Left cardiac atrium (tissue), 4 donors: ENCODE data around the gene OR9I1. TPM values are rescaled to one million over a fixed set of nuclear protein-coding genes. Genes with fewer than 3 reads are reported as not detected.

Source experiments
- ATAC-seq, 2 donors: fragments of 200-7000 bp; cut with Tn5 transposase; one replicate each; pipeline ENCODE4 v1.9.1; 2020; ENCODE audit warnings: mild to moderate bottlenecking in 2 of 2, moderate library complexity in 2 of 2
- DNase-seq: peaks from one replicate; pipeline ENCODE4 v3.0.0-alpha.2; 2020
- intact Hi-C, 2 donors: fragments of 100-400 bp; cut with DNase I; formaldehyde crosslinking; loops; one replicate each; pipeline versions ENCODE4 v1.14.1 to v1.15.1; 2022 to 2023
- long read RNA-seq: library from polyadenylated mRNA; unstranded; transcript quantifications from one replicate; pipeline ENCODE4 v2.0.0, GENCODE V29; 2021
- total RNA-seq, 2 donors: library from RNA; stranded (reverse); fragmentation: NEBNext Ultra II Directional; extraction: Animal tissue kit (Norgen Biotek cat#: 25700); gene quantifications; one replicate each; pipeline ENCODE4 v1.2.1, GENCODE V29; 2021
- donor health status: DM: no; HTN: yes; CAD: no.
- donor health status: DM: no; HTN: yes; CAD: no; lungs with severe emphysema.
- donor health status: DM: yes; HTN: yes; CAD: no.
- donor health status: Dilated cardiomyopathy.

The OR9I1 gene, protein sequence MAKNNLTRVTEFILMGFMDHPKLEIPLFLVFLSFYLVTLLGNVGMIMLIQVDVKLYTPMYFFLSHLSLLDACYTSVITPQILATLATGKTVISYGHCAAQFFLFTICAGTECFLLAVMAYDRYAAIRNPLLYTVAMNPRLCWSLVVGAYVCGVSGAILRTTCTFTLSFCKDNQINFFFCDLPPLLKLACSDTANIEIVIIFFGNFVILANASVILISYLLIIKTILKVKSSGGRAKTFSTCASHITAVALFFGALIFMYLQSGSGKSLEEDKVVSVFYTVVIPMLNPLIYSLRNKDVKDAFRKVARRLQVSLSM
- total RNA-seq = not detected
- long read RNA-seq = 0 reads

DNA sequence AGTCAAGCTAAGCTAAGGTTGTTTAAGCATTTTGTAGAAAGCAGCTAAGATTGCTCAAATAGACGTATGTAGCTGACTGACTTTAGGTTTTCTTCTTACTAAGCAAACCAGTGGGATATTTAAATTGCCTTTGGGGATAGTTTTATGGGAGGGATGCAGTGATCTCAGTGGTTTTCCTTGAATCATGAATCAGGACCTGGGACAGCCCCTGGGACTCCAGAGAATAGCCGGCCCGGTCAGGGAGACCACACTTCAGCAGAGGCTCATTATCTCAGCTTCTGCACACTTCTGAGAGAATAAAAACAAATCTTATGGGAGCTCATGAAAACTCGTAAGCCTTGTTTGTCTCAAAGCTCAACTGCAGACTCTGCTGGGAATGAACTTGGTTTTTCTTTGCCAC lies at the start of gene OR9I1:
Gene OR9I1 (minus strand): TSS at position 62 of the 400 bp plus-strand sequence. CDS start 6,086 bp downstream, outside the sequence.
- intact Hi-C loops = no loop called here
- ATAC-seq = no peak
- no peak for DNase-seq

DNA sequence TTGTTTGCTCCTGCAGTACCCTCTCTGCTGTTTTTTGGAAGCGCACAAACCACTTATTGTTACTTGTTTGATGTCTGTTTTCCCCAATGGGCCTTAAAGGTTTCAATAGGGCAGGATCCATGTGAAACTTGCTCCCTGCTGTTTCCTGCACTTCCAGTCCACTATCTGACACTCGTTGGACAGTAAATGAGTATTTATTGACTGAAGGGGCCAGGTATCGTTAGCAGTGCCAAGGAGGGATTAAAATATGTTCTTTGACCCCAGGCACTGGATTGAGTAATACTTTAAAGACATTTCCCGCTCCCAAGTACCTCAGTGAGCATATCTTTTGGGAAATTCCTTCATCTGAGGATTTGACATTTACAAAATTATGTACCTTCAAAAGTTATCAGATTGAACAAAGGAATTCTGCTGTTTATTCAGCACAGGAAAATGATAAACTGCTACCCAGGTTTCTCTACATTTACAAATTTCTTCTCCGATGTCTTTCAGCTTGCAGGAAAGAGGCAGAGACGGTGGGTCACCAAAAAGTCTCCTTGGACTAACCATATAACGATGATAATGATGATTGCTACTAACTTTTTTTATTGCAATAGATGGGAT lies 40.3 kb upstream of the OR9I1 start:
- intact Hi-C loops = no loop called here
- DNase-seq (no peak), ATAC-seq (no peak)

DNA sequence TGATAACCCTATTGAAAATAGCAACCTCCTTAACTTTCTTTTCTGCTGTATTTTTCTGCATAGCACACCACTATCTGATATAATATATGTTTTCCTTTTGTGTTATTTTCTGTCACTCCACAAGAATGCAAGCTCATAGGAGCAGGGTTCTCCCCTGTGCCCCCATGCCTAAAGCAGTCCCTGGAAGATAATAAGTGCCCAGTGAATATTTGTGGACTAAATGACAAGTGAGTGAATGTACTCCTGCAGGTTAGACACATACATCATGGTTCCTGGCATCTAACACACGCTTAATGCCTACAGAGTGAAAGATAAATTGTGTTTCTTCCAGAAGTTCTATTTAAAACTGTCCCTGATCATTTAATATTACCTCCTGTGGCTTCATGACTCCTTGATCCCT lies 39.7 kb upstream of the OR9I1 start:
- ATAC-seq (no peak), DNase-seq (no peak)
- intact Hi-C loops = no loop called here

DNA sequence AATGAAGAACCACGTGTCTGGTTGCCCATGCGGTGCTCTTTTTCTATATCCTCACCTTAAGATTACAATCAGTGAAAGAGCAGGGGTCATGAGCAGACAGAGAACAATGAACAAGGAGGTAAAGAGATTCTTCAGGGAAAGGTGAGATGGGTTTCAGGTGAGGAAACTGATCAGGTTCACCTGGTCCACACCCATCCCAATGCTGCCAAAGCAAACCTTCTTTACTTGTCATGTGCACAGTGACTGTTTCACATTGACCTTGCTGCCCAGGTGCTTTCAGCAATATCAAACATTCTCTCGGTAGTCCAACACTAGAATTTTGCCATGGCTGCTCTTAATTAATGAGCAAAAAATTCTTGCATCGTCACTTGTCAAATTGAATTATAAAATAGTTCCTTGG lies 39.1 kb upstream of the OR9I1 start:
- no peak for DNase-seq
- intact Hi-C loops = no loop called here
- no peak for ATAC-seq

DNA sequence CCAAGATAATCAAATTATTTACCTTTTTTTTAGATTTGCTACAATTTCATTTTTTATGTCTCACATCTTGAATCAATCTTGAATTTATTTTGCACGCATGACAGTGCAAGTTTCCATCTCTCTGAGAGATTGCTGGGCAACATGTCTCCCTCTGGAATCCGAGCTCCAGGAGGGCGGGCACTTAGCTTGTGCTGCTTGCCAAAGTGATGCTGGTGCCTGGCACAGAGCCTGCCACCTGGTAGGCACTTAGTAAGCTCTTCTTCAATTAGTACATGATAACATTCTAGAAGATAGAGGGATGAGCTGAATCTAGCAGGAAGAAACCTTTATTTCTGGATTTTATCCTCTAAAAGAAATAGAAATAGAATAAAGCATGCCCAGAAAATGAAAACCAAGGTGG lies 27.5 kb upstream of the OR9I1 start:
- ATAC-seq (no peak), DNase-seq (no peak)
- intact Hi-C loops = no loop called here

DNA sequence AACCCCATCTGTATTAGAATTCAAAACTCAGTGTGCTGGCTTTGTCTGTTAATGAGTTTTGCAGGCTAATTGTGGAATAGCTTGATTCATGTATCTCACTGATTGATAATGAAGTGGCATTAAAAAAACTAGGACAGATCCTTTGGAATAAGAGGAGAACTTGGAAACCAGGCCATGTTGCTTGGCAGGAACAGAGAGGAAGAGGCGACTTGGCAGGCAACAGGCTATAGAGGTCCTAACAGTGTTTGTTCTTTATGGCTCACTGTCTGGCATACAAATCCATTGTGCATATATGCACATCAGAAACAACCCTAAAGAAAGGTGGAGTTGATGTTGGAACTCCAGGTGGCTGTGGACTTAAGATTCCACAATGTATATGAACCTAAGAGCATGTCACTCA lies 17.4 kb upstream of the OR9I1 start:
- no peak for DNase-seq
- no peak for ATAC-seq
- intact Hi-C loops = no loop called here

DNA sequence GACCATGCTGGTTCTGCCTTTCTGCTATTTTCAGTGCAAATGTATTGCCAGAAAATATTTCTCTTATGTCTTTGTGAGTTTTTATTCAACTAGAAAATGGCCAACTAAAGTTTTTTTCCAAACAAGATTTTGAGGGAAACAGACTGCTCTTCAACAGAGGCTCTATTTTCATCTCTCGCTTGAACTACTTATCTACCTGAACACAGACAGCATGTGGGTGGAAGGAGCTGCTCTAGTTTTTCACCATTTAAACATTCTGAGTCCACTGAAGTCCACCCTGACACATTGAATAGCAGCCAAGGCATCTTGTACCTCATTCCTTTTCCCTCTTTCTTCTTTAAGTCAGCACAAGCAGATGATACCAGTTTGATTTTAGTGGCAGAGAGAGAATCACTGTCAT lies 9.8 kb upstream of the OR9I1 start:
- no peak for ATAC-seq
- DNase-seq = no peak
- intact Hi-C loops = no loop called here

DNA sequence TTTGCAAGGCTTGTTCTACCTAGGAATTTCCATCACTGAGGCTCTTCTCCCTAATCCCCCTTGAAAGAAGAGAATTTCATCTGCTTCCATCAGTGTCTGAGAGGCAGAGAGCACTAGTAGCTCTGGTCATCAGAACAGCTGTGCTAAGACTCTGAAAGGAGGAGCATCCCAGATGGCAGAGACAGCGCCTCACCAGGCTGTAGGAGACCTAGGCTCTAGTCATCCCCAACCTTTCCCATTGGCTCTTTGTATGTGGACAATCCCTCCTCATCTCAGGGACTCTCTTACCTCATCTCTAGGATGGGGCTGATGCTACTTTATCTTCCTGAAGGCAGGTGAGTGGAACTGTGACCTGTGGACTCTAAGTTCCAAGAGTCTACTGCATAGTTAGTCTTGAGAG lies 8.8 kb upstream of the OR9I1 start:
- intact Hi-C loops = no loop called here
- ATAC-seq (no peak), DNase-seq (no peak)

DNA sequence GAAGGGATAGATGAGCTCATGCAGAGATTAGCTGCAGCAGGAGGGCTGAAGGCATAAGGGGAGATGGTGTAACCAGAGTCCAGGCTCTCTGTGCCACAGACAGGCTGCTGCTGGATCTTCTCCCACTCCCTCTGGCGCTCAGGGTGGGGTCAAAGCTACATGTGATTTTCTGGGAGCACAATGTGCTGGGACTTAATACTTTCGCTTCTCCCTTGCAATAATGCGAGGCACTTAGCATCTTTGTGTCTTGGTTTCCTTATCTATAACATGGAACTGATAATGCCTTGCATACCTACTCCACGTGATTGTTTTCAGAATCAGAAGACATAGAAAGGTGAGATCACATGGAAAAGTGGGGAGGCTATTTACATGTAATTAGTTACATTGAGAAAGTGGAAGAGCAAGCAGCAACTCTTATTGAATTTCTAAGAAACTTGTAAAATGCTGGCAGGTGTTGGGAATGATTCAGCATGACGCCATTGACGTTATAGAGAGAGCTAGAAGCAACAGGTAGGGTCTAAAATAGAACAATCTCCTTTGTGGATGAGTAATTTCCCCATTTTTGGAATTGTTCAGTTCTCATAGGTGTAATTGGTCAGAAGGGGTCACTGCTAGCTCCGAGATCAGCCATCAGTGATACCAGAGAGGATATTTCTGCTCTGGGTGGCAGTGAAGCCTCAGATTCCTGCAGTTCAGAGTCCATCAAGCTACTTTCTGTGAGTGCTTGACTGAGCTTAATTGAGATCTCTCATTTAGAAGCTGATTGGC lies 8.2 kb upstream of the OR9I1 start:
- ATAC-seq (no peak), DNase-seq (no peak)
- intact Hi-C loops = no loop called here

DNA sequence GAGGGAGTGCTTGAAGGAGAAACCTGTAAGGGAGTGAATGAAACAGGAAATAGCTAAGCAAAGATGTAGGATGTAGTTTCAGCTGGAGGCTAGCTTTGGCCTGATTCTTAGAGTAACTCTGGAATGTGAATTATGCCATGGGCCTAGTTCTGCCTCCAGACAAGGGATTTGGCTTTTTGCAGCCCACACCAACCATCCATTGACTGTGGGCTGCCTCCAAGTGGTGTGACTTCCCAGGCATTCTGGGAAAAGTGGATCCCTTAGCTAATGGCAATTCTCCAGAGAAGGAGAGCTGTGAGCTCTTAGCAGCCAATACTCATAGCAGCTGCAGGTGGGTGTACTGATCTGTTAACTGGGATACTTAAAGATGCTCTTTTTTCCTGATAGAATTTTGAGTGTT lies 2.0 kb upstream of the OR9I1 start:
- ATAC-seq (no peak), DNase-seq (no peak)
- intact Hi-C loops = no loop called here

DNA sequence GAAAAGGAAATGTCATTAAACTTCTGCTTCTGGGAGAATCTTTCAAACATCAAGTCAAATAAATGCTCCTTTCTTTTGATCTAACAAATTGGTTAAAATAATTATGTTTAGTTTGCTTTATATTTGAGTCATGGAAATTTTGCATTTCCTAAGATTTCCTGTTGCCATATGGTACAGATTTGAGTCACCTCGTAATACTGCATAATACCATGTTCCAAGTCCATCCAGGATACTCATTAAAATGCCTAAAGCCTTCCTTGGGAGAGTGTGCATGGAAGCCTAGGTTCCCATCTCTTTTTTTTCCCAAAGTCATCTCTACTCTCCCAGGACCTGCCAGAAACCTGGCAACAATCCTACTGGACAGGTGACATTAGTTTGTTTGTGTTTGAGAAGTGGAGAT lies 4.2 kb downstream of the OR9I1 start:
- intact Hi-C loops = no loop called here
- ATAC-seq = no peak

DNA sequence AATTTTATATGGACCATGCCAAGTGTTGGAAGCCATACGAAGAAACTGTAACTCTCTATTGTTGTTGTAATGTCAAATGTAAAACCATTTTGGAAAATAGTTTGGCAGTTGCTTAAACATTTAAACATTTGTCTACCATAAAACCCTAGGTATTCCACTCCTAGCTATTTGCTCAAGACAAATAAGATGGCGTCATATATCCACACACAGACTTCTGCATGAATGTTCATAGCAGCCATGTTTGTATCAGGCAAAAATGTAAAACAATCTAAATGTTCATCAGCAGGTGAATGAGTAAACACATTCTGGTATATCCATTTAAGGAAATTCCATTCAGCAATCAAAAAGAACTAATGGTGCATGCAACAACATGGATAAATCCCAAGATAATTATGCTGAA lies 27.9 kb downstream of the OR9I1 start:
- intact Hi-C loops = no loop called here
- ATAC-seq = no peak

More for the DNA sequence above, 4.2 kb downstream of the OR9I1 start:
- no peak for DNase-seq

DNA sequence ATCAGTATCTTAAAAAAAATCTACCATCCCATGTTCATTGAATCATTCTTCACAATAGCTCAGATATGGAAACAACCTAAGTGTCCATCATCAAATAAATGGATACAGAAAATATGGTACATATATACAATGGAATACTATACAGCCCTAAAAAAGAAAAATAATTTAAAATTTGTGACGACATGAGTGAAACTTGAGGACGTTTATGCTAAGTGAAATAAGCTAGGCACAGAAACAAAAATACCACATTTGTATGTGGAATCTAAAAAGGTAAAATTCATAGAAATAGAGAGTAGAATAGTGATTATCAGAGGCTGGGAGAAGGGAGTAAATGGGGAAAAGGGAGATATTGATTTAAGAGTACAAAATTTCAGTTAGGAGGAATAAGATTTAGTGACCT lies 38.8 kb downstream of the OR9I1 start:
- DNase-seq (no peak), ATAC-seq (no peak)
- intact Hi-C loops = no loop called here

More for the DNA sequence above, 27.9 kb downstream of the OR9I1 start:
- DNase-seq = no peak

DNA sequence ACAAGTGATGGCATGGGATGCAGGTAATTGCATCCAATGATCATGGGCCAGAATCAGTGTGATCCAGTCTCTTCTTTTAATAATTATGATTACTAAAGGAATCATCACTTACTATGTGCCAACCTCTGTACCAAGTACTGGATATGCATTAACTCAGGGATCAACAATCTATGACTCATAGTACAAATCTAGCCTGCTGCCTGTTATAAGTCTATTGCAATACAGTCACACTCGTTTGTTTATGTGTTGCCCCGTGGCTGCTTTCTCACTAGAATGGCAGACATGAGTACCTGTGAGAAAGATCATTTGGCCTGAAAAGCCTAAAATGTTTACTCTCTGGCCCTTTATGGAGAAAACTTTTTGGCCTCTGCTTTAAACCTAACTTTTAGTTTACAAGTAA lies 49.5 kb downstream of the OR9I1 start:
- DNase-seq (no peak), ATAC-seq (peak in 1 of 2 donors; percentile 58)

DNA sequence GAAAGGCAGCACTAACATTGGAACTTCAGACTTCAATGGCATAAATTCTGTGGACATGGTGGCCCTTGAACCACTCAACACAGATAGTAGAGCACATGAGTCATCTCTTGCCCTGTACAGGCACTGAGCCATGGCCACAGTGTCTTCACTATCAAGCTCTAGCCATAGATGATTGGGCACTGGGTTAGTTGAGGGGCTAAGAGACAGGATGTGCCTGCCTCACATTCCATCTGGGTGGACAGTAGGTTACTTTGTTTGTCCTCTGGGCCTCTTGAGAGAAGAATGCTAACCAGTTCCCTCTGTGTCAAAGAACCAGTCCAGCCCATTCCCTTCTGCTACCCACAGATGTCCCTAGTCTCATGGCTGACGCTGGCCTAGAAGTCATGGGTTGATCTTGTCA lies 54.7 kb downstream of the OR9I1 start:
- intact Hi-C loops = no loop called here
- DNase-seq (no peak), ATAC-seq (no peak)

More for the DNA sequence above, 49.5 kb downstream of the OR9I1 start:
- intact Hi-C loops = no loop called here

DNA sequence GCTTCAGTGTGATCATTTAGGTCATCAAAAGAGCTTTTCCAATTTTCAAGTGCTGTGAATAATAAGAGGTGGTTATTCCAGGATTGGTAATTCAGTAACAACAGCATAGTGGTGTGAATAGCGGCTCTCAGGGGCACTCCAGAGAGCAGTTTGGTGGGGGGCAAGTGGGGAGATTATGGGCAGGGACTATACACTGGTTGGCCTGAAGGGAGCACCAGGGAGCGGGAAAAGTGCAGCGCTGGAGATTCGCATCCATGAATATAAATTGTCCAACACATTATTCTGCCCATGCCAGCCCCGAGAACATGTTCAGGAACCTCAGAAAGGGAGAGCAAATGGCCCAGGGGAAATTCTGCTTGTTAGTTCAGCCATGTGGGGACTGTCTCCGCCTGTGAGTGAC lies 56.7 kb downstream of the OR9I1 start:
- intact Hi-C loops = no loop called here
- no peak for ATAC-seq
- DNase-seq = no peak

DNA sequence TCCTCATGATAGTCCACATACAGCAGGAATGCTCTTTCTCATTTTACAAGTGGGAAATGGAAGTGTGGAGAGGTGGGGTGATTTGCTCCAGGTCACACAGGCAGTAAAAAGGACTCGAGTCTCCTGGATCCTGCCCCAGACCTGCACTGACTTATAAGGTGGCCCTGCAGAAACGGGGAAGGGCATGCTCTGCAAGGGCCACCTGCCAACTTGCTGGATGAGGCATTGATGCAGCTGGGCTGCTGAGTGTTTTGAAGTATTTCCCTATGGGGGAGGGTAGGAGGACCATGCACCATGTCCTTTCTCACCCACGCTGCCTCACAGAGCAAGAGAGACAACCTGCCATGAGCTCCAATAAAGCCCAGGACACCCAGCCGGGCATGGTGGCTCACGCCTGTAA lies 57.6 kb downstream of the OR9I1 start:
- ATAC-seq = no peak
- no peak for DNase-seq
- intact Hi-C loops = no loop called here
